Stimulated activated CD8-positive, alpha-beta memory T cell treated with anti-CD3 and anti-CD28 coated beads, Interleukin-7, amount 100 ng/mL, for 24 hours (primary cell): Measurements from ENCODE around the gene EXOC4.
"Not testable (repeated sequence)": the region's sequence is repeated elsewhere in the genome, so short reads cannot be mapped to it uniquely, and the experiment has no call there.

Experiments used
- DNase-seq: peaks from one replicate; pipeline ENCODE4 v3.0.0-alpha.2; 2020; ENCODE audit warnings: low read depth

Gene EXOC4

GRCh38 chr7:133754708-133755107, 501.8 kb downstream of the EXOC4 start:
- no peak for DNase-seq

DNA sequence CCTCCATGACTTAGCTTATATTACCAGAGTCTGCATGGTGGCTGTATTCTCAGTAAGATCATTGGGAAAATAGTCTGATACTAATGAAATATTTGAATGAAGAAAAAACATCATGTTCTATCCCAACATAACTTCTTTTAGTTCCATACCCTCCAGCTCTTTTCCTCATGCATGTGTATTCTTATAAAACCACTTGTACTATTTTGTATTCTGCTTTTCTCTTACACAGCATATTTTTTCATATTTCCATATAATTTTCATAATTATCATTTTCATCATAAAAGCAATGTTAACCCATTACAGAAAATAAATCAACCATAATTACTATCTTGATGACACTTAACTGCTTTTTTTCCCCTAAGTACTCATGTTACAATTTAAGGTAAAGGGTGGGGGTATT, 503.0 kb downstream of the EXOC4 start:
- DNase-seq, result no peak

- DNase-seq, result no peak
These were observed 508.6 kb downstream of the EXOC4 start for GRCh38 chr7:133761443-133761842.

- no peak for DNase-seq
These were observed 510.3 kb downstream of the EXOC4 start for GRCh38 chr7:133763076-133763640.

- no peak for DNase-seq
These were observed 516.8 kb downstream of the EXOC4 start for GRCh38 chr7:133769668-133770067.

GRCh38 chr7:133770863-133771492, 518.1 kb downstream of the EXOC4 start:
- no peak for DNase-seq

DNA sequence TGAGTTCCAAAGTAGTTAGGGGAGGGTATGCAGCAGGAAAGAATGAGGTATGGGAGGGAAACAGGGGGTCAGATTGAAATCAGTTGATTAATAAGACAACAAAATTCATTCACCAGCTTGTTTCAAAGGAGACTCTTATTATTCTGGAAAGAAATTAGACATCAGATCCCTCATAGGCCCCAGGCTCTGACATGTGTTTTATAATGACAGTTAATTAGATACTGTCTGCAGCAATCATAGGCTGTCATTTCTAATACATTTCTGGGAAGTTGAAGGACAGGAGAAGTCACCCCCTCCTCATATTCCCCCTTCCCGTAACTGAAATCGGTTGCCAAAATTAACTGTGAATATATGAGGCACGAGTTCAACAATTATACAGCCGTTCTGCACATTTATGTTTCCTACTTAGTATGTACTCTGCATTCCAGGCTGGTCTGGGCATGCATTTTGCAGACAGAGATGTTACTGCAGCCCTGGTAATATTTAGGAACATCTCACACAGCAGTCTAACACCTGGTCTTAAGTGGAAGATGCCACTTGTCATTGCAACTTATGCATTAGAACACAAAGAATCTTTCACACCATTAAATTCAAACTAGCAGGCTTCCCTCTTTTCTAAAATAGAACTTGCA, 519.0 kb downstream of the EXOC4 start:
- DNase-seq, result no peak

DNA sequence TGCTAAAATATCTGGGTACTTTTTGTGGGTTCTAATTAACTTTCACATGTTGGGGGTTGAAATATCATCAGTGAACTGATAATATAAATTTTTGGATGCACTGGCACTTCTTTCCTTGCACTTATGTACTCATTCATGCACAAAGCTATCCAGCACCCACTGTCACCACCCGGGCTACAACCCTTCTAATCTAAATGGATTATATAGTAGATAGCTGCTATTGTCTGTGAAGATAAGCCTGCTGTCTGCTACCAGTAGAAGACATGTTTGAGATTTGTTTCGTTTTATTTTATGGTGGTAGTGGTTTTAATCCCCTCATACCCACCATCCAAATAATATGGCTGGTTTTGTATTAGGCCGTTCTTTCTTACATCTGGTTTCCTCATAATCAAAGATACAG, 520.7 kb downstream of the EXOC4 start:
- DNase-seq, result no peak

GRCh38 chr7:133775201-133775600, 522.3 kb downstream of the EXOC4 start:
- no peak for DNase-seq

- DNase-seq, result no peak
These were observed 523.4 kb downstream of the EXOC4 start for GRCh38 chr7:133776266-133776665.

DNA sequence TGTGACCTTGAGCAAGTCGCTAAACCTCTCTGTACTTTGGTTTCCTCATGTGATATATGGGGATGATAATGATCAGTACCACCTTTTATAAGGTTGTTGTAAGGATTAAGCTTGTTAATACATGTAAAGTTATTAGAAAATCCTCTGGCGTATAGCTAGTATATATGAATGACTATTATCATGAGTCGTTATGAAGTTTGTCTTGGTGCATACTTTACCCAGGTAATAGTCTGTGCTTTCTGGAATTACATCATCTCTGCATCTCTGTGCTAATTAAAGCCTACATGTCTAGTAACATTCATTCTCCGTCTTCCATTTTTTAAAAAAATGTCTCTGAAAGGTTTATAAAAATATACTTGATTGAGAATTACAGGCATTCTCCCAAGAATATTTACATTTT, 524.8 kb downstream of the EXOC4 start:
- DNase-seq, result no peak

- no peak for DNase-seq
These were observed 525.6 kb downstream of the EXOC4 start for GRCh38 chr7:133778472-133778871.

GRCh38 chr7:133779538-133779937, 526.7 kb downstream of the EXOC4 start:
- not testable (repeated sequence) for DNase-seq

GRCh38 chr7:133780912-133781311, 528.0 kb downstream of the EXOC4 start:
- DNase-seq, result no peak

DNA sequence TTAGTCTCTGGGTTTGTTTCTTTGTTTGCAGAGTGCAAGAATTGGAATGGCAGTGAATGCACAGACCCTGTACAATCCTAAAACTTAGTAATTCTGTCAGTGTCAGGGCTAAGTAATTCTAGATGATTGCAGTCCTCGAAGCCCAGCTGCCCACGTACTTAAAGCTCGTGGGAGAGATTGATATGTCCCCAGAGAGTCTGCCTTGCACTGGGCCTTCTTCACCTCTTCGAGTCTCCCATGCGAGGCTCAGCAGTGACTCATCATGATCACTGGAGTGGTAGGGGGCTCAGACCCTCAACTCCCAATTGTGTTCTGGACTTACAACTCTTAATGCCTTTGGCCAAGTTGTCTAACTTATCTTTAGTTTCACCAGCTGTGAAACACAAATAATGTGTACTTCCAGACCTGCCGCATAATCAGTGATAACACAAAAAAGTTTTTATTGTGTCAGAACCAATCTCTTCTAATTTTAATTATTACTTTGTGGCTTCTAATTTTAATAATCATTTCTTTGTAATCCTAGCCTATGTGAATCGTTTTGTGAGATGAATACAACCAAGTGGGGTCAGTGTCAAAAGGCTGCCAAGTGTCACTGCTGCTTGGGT, 528.7 kb downstream of the EXOC4 start:
- DNase-seq, result no peak

DNA sequence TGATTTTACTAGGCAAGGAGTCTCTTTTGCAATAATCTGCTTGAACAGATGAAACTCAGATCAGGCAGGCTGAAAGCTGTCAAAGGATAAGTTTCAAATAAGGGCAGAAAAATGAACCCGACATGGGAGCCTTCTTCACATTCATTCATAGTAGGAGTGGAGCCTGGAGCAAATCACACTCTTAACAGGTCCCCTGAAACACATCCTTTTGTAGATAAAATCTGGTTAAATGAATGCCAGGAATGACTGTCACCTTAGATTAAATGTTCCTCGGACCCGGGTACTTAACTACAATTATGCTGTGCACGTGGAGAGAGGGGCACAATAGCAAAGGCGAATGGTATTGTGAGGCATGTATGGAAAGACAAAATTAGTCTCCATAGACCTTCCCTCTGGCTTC, 529.6 kb downstream of the EXOC4 start:
- no peak for DNase-seq

GRCh38 chr7:133783276-133783675, 530.4 kb downstream of the EXOC4 start:
- no peak for DNase-seq

DNA sequence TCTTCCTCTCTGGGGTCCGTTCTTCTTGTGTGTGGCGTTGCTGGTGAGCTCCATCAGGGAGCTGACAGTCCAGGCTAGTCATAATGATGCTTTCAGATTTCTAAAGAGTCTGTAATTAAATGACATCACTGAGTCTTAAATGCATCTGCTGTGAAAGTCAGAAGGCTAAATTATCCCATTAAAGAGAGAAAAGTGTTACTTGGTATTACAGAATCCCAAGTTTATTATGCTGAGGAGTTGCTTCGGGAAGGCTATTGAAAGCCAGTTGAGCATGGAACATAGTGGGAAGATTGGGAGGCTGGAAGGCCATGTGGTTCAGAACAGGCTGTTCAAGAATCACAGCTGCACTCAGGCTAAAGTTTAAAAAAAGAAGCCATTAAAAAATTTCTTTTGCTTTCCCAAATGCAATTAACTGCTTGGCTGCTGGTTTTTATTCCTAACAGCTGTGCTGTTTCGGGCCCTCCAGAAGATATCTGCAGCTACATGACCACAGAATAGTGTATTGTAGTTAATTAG, 531.7 kb downstream of the EXOC4 start:
- DNase-seq, result no peak

DNA sequence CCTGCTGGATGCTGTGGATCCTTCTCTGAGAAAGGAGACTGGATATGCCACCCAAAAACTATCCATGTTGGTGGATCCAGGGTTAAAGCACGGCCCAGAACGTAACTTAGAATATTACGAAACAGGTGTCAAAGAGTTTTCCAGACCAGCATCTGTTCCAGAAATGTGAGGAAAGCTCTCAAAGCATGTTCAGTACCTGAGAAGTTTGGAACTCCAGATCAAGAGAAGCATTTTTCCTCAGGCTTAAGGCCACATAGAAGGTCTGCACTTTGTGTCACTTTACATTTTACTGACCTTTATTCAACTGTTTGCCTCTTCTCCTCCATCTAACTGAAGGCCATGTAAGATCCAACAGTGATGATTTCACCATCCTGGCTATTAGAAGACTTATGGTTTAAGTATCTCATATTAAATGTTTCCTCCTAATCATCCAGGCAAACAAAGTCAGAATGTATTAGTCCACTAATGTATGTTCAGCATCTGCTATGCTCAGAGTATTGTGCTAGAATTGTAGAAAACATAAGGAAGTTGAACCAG, 533.6 kb downstream of the EXOC4 start:
- DNase-seq, result no peak

DNA sequence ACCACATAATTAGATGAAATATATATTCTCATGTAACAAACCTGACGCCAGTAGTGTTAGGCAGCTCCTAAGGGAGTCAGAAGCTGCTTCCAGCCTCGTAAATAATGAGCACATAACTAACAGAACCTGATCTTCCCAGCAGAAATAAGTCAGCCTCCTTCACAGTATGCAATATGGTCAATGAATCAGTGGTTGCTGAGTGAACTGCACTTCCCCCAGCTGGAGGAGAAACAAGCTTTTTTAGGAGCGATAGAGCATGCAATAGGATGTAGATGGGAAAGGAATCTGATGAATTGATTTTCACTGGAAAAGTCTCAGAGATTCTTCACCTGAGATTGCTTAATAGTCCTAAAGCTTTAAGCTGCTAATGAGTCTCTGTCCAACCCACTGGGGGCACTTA, 537.1 kb downstream of the EXOC4 start:
- no peak for DNase-seq

DNA sequence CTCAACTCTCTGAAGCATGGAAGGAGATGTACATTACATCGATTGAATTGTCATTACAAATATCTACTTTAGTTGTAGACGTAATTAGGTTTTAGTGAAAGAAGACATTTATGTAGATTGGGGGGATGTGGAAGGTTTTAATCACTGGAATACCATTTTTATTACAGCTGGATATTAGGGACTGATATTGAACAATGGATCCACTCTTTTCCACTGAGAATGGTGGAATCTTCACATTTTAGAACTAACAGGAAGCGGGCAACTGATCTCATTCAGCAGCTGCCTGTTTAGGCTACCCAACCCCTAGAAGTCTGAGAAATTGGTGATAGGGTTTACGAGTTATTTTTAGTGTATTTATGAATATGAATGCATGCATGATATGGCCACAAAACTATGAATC, 538.0 kb downstream of the EXOC4 start:
- DNase-seq, result no peak

DNA sequence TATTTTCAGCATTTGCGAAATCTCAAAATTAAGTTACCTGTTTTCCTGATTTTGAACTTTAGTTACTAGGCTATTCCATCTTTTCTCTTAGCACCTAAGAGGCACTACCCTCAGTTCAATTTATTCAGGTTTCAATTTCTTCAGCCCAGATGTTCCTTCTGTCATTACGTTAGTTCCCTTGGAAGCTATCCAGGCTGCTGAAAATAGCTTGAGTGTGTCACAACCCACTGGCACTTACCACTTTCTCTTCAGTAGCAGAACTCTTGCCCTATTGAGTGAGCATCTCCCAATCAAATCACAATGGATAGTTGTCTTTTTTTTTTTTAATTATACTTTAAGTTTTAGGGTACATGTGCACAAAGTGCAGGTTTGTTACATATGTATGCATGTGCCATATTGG, 541.6 kb downstream of the EXOC4 start:
- DNase-seq, result no peak
